NCI-H1930 (cell line): ENCODE data around the gene LHFPL3.

Source experiments
- DNase-seq, 2 experiments: peaks; one replicate each; lab custom pipeline; 2025; lab: John Stamatoyannopoulos, UW

LHFPL3 gene

DNA sequence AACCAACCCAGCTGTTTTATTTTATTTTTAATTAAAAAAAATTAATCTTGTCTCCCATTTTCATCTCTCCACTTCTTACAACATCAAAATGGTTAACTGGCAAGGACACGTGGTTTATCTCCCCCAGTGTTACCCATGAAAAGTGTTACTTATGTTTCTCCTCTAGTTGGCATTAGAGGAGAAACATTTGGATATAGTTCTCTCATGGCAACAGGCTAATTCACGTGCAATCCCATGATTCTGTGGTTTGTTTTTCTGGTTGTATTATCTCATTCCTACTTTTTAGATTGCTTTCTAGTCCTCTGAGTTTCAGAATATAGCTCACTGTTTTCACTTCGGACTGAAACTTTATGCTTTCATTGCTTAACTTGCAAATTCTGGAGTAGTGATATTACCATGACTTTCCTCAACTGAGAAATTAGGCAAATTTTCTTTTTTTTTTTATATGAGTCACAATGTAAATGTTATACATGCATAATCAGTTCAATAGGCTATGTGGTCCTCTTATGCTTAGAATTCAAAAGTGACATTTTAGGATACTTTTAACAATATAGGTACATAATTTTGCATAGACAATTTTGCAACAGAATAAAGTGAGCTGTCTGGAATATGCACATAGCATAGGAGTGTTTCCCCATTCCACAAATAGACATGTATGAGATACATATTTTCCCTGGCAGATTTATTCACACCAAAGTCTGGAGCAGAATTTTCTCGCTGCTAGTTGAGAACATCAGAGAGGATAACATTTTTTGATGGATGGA lies 43.0 kb downstream of the LHFPL3 start:
- DNase-seq, result no peak

DNA sequence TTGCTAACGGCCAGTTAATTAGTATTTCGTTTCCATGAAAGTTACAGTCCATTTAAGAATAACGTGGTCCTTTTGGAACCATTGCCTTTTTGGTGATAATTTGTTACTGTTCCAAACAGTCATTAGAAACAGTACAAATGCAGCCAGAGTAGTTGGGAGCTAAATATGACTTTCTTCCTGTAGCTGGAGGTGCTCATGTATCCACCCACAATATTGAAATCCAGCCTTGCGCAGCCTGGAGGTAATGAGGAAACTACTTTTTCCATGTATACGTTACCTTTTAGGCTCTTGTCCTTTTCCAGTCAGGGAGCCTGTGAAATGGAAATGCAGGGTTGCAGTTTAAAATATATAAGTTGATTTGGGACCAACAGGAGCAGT lies 43.6 kb downstream of the LHFPL3 start:
- no peak for DNase-seq

DNA sequence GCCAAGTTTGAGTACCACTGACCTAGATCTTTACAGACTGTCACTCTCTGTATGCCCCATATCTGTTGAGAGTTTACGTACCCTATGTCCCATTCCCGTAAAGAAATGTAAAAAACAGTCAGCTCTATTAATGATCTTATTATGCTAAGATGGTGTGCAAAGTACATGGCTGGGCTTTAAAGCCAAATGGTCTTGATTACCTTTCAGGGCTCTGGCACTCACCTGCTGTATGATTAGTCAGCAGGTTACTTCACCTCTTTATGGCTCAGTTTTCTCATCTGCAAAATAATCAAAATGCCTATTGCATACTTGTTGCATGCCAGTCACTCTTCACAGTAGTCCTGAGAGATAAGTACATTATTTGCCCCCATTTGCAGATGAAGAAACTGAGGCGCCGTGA lies 54.2 kb downstream of the LHFPL3 start:
- no peak for DNase-seq

DNA sequence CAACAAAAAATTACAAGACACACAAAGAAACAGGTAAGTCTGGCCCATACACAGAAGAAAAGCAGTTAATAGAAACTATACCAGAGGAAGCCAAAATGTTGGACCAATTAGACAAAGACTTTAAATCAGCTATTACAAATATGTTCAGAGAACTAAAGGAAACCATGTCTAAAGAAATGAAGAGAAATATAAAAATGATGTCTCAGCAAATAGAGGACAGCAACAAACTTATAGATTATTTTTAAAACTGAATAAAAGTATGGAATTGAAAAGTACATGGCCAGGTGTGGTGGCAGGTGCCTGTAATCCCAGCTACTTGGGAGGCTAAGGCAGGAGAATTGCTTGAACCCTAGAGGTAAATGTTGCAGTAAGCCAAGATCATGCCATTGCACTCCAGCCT lies 58.5 kb downstream of the LHFPL3 start:
- DNase-seq, result no peak

DNA sequence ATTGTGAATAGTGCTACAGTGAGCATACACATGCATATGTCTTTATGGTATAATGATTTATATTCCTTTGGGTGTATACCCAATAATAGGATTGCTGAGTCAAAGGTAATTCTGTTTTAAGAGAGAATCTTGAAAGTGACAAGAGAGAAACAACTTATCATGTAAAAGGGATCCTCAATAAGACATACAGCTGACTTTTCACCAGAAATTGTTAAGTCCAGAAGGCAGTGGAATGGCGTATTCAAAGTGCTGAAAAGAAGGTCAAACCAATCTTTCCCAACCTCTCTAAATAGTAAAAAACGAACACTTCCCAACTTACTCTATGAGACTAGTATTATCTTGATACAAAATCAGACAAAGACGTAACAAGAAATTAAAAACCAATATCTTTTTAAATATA lies 59.8 kb downstream of the LHFPL3 start:
- DNase-seq, result no peak

DNA sequence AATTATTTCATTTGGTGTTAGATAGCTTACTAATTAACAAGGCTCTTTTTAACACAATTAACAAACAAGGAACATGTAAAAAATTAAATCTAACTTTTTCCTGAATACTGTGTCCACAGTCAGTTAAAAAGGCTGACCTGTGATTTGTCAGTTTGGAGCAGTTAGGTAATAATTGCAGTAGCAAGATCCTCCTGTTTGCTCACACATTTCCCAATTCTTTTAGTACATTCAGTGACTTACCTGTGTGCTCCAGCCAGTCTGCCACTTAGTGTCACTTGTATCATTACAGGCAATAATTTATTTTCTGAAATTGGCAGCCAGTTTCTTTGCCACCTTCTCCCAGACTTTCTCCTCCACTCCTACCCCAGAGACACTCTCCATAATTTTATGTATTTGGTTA lies 66.8 kb downstream of the LHFPL3 start:
- no peak for DNase-seq

DNA sequence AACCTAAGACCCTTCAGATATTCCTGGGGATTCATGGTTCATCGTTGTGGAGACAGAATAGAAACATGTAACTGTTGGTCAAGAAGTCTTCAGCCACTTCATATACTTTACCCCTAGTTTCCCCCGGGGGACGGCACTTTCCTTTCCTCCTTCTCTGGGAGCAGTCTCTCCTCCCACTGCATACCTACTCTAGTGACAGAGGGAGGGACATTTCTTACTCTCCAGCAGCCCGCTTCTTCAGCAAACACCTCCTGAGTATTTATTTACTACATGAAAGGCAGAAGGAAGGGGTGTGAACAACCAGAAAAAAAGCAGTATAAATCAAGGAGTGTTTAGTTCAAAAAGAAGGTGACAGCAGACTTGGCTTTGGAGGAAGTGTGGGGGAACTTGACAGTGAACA lies 69.0 kb downstream of the LHFPL3 start:
- no peak for DNase-seq

DNA sequence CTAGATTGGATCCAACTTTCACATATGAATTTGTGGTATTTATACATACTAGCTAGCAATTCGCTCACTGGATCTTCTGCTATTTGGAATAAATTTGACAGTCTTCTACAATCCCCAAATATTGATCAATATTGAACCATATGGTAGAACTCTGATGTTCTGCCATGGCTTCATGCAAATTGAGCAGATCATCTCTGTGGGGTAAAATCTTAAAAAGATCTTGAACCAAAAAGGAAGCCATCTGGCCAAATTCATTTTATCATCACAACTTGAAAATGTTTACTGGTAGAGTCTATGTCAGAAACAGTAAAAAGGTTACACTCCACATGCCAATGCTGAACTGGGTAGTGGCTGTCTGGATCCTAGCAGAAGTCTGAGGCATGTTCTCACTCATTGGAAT lies 80.0 kb downstream of the LHFPL3 start:
- no peak for DNase-seq

DNA sequence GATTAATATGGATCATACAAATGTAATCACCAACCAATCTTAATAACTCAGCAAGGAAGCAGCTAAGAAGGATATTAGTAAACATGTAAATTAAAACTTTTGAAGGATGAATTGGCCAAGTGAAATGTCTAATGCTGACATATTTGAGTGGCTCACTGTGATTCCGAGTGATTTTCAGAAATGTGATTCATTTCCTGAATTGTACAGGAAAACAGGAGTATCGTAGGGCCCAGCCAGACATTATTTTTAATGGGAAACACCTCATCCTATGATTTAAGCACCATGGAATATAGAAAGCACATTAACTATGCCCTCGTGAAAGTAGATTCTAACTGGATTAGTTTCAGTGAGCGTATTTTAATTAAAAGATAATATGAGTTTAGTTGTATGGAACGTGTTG lies 82.3 kb downstream of the LHFPL3 start:
- DNase-seq, result no peak

DNA sequence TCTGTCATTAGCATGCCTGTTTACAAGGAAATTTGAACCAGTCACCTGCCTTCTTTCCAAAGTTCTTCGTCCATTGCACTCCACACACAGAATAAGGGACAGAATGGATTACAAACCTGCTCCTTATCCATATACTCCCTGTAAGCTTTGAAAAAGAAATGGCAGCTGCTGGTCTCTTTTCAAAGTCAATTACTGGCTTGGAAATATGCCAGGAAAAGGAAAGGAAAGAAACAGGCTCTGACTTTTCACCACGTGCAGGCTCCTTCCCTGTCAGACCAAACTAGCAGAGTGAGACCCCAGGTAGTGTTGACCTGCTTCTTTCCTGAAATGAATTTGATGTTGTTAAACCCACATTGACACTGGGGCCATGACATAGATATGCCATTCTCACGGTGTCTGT lies 84.5 kb downstream of the LHFPL3 start:
- DNase-seq, result no peak

DNA sequence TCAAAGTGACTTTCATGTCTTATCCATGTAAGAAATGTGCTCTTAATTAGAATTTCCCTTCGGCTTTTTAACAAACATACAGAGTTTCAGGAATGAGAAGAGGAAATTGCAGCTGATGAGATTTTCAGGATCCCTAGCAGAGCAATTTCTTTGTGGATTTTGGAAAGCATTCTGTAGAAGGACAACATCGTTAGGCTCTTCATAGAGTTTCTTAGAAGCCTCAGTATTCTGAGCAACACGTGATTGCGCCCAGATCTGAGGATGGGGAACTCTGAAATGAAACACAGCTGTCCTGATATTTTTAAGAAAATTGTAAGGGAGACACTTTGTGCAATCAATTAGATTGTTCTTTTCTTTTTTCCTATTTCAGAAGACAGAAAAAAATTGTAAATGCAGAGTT lies 85.8 kb downstream of the LHFPL3 start:
- no peak for DNase-seq

DNA sequence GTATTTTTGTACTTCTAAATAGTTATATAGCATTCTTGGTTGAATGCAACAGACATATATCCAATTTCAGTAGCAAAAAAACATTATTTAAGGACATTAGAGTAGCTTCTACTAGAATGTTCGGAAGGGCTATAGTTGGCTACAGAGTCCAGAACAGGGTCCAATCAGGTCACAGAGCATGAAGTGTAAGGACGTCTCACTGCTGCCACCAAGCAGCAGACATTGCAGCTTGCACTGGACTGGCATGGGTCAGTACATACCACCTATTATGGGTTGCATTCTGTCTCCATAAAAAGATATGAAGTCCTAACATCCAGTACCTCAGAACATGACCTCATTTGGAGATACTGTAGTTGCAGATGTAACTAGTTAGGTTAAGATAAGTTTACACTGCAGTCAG lies 87.3 kb downstream of the LHFPL3 start:
- no peak for DNase-seq

DNA sequence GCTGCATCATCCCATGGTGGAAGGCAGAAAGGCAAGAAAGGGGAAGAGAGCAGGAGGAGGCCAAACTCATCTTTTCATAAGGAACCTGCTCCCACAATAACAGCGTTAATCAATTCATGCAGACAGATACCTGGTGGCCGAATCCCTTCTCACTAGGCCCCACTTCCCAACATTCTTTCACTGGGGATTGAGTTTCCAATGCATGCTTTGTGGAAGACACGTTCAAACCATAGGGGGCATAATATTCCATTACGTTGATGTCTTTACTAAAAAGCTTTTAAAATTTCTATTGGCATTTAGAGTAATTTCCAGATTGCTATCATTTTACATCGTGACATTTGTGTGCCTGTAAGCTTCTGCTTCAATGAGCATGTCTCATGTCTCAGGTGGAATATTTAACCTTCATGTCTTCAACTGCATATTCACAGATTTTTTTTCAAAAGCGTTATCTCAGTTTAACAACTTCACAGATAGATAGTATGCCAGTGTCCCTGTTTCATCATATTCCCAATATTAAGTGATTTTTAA lies 88.5 kb downstream of the LHFPL3 start:
- DNase-seq, result no peak

DNA sequence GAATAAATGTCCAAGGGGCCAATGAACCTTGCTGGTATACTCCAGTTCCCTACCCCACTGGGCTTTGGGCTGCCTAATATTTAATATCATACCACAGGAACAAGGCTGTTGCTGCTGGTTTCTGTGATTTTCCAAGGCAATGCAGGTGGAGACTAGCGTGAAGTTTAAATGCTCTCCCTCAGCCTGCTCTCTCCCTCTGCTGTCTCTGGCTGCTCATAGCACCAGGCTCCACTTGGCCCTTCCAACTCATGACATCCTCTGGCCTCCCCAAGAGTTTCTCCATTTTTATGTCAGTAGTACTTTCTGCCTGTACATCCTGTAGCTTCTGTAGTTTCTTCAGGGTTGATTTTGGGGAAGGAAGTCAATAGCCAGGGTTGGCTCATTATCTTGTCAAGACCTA lies 103.5 kb downstream of the LHFPL3 start:
- no peak for DNase-seq

DNA sequence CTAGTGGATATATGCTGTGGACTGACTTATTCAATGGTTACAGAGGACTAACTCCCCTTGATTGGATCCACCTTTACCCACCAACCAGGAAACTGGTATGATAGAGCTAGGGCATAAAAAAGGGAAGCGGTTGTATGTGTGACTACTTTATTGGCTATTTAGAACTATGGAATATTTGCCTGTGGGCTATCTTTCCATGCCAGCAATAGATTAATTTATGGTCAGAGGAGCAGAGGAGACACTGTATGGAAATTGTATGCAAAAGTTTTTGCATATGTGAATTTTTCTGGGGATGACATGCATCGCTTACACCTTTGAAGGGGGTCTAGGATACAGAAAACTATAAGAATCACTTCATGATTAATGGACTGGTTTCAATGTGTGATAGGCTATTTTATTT lies 105.7 kb downstream of the LHFPL3 start:
- no peak for DNase-seq

DNA sequence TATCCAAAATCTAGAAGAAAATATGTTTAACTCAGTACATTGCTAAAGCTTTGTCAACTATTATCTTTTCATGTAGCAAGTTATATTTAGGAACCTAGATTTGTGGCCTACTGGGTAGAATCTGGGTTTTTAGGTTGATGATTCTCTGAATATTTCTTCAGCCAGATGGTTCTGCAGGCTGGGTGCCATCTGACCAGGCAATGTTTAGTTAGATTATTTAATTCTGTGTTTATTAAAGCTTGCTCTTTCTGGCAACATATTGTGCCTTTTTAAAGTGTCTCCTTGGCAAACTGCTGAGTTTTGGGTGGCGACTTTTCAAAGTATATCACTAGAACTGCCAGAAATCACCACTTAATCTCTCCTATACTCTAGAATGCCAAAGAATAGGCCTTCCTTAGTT lies 114.1 kb downstream of the LHFPL3 start:
- DNase-seq, result no peak

DNA sequence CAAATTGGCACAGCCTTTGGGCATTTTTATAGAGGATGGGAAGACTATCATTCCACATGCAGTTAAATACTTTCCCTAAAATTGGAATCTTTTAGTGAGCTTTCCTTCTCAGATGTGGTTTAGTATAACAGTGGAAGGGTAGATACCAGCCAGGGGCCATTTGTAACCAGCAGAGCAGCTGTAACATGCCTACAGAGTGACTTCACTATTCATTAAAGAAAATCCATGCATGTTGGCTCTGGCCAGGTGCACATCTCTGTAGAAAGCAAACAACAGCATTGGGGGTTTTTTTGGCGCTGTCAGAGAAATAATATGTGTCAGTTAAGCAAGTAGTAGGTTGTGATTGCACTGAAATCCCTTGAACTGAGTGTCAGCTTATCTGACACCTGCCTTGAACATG lies 115.6 kb downstream of the LHFPL3 start:
- DNase-seq, result no peak

DNA sequence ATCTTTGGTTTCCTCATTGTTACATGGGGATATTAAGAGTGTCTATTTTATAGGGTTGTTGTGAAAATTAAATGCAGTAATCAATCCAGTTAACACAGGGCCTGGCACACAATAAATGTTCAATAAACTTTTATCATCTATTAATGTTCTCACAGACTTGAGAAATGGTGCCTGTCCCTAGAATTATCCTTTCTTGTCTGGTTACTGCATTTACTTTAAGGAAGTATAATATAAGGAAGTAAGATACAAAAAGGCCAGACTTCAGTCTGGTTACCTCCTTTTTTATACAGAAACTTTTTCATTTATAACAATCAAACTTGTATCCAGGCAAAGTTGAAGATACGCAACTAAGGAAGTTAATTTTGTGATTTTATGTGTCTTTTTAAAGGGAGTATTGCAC lies 117.0 kb downstream of the LHFPL3 start:
- no peak for DNase-seq

DNA sequence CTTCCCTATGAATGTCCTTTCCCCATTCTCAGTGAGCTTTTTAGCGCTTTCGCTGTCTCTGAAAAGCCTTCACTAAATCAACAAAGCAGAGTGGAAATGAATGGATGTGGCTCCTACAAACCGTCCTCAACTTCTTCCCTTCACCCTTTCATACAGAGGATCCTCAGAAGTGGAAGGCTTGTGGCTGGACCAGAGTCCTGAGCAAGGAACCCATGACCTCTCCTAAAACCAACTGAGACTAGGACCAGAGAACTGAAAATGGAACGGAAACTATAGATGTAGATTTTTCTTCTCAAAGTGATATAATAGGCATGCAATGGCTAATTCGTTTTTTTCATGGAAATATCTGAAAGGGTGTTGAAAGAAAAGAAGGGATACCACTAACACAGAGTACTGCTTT lies 122.5 kb downstream of the LHFPL3 start:
- no peak for DNase-seq

DNA sequence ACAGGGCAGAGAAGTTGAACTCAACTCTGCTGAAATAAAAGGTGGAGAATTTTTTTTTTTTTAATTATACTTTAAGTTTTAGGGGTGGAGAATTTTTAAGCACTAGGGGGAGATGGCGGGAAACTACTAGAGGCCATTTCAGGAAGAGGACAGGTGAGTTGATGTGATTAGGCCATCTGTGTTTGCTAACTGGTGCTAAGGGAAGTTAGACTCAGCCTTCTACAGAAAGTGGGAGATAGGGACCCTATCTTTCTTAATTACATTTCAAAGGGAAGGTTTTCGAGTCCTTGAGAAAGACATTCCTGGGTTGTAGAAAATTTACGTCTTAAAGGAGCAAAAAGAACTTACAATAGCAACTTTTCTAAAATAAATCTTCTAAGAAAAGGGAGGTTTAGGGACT lies 124.8 kb downstream of the LHFPL3 start:
- no peak for DNase-seq

DNA sequence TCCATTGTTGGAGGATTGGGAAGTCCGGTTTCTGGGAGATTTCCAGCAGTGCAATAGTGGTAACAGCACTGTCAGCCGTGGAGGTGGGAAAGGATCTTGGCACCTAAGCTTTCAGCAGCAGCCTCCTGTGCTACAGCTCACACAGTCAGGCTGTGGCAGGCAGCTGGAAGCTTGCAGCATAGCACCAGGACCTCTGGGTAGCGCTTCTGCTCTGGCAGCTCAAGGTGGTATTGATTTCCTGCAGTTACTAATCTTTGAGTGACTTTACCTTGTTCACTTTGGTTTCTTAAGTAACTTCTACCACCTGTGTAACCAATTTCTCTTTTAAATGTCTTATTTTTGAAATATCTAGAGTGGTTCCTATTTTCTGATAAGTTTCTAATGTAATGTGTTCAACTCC lies 130.5 kb downstream of the LHFPL3 start:
- DNase-seq, result no peak

DNA sequence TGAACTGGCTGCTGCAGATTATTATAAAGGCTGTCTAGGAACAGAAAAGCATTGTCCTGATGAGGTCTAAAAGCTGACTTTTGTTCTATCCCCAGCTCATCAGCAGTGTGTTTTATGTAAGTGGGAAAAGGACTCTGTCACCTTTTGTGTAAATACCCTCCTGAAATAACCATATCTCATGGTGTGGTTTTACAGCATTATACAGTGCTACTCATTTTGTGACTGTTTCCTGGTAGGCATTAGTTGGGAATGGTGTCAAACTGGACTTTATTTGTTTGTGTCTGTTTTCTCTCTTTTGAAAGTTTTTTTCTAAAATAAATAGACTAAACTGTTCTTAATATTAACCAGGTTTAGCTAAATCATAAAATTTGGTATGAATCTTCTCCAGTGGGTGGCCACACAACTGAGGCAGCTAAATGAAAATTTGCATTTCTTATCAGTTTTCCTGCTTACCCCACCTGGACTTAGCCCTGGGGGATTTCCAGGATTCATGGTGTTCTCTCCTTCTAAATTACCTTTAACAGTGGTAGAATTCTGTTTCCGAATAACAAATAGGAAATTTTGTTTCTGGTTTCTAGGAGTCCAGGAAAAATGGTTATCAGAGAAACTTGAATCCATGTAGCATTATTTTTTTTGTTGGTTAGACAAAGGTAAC lies 140.9 kb downstream of the LHFPL3 start:
- no peak for DNase-seq

DNA sequence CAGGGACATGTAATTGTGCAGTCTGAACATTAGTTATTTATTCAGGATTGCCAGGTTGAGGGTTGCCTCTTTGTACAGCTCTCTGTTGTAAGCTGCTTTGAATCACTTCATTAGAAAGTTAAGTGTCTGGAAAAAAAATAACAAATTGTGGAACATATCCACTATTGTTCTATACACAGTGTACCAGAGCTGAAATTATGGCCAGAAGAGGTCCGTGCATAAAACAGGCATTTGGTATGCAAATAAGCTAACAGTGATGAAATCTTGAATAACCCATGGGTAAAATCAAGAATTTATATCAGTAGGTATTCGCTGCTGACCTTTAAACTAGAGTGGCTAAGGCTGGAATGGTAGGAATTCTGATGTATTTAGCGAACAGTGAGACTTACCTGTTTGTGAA lies 152.1 kb downstream of the LHFPL3 start:
- DNase-seq, result no peak
